ENCODE data around the gene DUS3L. TPM values are rescaled to one million over a fixed set of nuclear protein-coding genes. Genes with fewer than 3 reads are reported as not detected.

The DUS3L gene
- total RNA-seq, 1 donor from 2014 or later, result 39.0 TPM

DNA sequence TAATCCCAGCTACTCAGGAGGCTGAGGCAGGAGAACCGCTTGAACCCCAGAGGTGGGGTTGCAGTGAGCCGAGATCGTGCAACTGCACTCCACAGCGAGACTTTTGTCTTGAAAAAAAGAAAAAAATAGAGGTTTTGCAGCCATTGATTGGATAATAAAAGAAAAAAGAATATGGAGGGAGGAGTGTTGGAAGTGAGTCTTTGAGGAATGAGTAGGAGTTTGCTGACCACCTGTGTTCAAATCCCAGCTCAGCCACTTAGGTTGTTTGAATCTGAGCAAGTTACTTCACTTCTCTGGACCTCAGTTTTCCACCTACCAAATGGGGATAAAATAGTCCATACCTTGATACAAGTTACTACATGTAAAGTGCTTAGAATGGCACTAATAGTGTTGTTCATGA, 20.2 kb upstream of the DUS3L start:
- no peak for DNase-seq (ENCODE audit: extremely low spot score in 2 of 2)
- H3K36me3 ChIP-seq, result no peaks in the 10 kb centered on the region
- intact Hi-C loops (cut with DNase I), result no loop called here
- no peak overlapping the region for H3K4me3 ChIP-seq
- no peaks in the 10 kb centered on the region for H3K9me3 ChIP-seq
- H3K27me3 ChIP-seq, result no peaks in the 10 kb centered on the region
- no peak overlapping the region for H3K27ac ChIP-seq
- TF ChIP-seq, protein P1, sequence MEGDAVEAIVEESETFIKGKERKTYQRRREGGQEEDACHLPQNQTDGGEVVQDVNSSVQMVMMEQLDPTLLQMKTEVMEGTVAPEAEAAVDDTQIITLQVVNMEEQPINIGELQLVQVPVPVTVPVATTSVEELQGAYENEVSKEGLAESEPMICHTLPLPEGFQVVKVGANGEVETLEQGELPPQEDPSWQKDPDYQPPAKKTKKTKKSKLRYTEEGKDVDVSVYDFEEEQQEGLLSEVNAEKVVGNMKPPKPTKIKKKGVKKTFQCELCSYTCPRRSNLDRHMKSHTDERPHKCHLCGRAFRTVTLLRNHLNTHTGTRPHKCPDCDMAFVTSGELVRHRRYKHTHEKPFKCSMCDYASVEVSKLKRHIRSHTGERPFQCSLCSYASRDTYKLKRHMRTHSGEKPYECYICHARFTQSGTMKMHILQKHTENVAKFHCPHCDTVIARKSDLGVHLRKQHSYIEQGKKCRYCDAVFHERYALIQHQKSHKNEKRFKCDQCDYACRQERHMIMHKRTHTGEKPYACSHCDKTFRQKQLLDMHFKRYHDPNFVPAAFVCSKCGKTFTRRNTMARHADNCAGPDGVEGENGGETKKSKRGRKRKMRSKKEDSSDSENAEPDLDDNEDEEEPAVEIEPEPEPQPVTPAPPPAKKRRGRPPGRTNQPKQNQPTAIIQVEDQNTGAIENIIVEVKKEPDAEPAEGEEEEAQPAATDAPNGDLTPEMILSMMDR (IDR thresholded peaks at IDR 0.05), result no peak
- TF ChIP-seq POLR2AphosphoS5 (IDR thresholded peaks at IDR 0.05; ENCODE audit: insufficient read depth in 1 of 2, low read depth in 1 of 2) (no peak), POLR2A (IDR thresholded peaks at IDR 0.05) (no peak)
- no peaks in the 10 kb centered on the region for H3K4me1 ChIP-seq

DNA sequence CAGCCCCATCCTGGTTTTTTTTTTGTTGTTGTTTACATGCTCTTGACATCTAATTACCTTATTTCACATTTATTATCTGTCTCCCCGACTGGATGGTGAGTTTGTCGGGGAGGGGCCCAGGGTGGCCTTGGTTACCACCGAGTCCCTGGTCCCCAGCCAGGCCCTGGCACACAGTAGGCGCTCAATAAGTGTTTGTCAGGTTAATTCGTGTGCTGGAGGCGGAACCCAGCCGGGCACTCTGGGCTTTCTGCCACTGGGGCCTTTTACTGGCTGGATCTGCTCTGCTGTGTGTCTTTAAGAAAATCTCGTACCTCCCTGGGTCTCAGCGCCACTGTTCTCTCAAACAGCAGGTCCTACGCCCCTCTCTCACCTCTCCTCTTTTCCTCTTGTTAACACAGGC, 18.5 kb upstream of the DUS3L start:
- Histone ChIP-seq H3K9me3 (no peaks in the 10 kb centered on the region), H3K27ac (no peak overlapping the region), H3K27me3 (peaks cover 4% of the 10 kb centered on the region), H3K4me3 (no peak overlapping the region), H3K36me3 (no peaks in the 10 kb centered on the region), H3K4me1 (peaks cover 3% of the 10 kb centered on the region)
- intact Hi-C loops (cut with DNase I), result loop anchor here (5.0 kb wide), 1 partner anchor 83 kb away; no protein-coding TSS in a partner anchor
- DNase-seq (ENCODE audit: extremely low spot score in 2 of 2), result no peak
- TF ChIP-seq POLR2A (IDR thresholded peaks at IDR 0.05) (no peak), POLR2AphosphoS5 (IDR thresholded peaks at IDR 0.05; ENCODE audit: insufficient read depth in 1 of 2, low read depth in 1 of 2) (no peak)
- TF ChIP-seq, protein P1 (IDR thresholded peaks at IDR 0.05), result no peak

DNA sequence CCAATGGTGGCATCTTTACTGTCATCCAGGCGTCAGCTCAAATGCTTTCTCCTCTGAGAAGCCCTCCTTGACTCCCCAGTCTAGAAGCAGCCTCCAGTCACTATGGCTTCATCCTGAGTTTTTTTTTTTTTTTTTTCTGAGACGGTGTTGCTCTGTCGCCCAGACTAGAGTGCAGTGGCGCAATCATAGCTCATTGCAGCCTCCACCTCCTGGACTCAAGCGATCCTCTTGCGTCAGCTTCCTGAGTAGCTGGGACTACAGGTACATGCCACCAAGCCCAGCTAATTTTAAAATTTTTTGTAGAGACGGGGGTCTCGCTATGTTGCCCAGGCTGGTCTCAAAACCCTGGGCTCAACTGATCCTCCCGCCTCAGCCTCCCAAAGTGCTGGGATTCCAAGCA, 18.1 kb upstream of the DUS3L start:
- TF ChIP-seq, protein P1 (IDR thresholded peaks at IDR 0.05), result no peak
- TF ChIP-seq POLR2AphosphoS5 (IDR thresholded peaks at IDR 0.05; ENCODE audit: insufficient read depth in 1 of 2, low read depth in 1 of 2) (no peak), POLR2A (IDR thresholded peaks at IDR 0.05) (no peak)
- H3K9me3 ChIP-seq, result no peaks in the 10 kb centered on the region
- peaks cover 7% of the 10 kb centered on the region for H3K4me1 ChIP-seq
- no peaks in the 10 kb centered on the region for H3K36me3 ChIP-seq
- DNase-seq (ENCODE audit: extremely low spot score in 2 of 2), result no peak
- no peak overlapping the region for H3K4me3 ChIP-seq
- peaks cover 8% of the 10 kb centered on the region for H3K27me3 ChIP-seq
- no peak overlapping the region for H3K27ac ChIP-seq
- intact Hi-C loops (cut with DNase I), result loop anchor here (5.0 kb wide), 1 partner anchor 83 kb away; no protein-coding TSS in a partner anchor

DNA sequence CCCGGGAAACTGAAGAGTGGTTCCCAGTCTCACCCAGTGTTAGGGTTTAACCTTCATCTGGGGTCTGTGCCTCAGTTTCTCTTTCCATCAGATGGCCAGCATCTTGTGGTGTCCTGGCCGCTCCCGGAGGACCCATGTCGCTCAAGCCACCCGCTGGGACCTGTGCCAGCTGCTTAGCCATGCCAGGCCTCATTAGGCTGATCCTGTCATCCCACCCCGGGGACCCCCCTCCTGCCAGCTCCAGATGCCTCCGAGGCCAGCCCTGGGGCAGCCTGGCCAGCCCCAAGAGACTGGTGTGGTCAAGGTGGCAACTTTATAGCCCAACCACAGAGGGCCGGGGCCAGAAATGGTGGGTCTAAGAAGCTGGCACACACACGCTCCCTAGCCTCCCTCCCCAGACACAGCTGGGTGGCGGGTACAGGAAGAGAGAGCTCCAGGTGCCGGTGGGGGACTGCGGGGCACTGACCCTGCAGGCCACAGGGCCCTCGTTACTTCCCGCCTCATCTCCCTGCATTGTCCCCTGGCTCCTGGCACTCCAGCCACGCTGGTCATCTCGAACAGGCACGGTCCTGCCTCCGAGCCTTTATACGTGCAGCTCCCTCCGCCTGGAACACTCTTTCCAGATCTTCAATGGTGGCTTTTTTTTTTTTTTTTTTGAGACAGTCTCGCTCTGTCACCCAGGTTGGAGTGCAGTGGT, 17.3 kb upstream of the DUS3L start:
- TF ChIP-seq POLR2AphosphoS5 (IDR thresholded peaks at IDR 0.05; ENCODE audit: insufficient read depth in 1 of 2, low read depth in 1 of 2) (no peak), POLR2A (IDR thresholded peaks at IDR 0.05) (no peak)
- TF ChIP-seq, protein P1 (IDR thresholded peaks at IDR 0.05), result no peak
- DNase-seq (ENCODE audit: extremely low spot score in 2 of 2), result no peak
- H3K36me3 ChIP-seq, result no peaks in the 10 kb centered on the region
- no peak overlapping the region for H3K4me3 ChIP-seq
- peaks cover 14% of the 10 kb centered on the region for H3K4me1 ChIP-seq
- intact Hi-C loops (cut with DNase I), result loop anchor here (5.0 kb wide), 1 partner anchor 84 kb away; no protein-coding TSS in a partner anchor
- H3K9me3 ChIP-seq, result no peaks in the 10 kb centered on the region
- no peak overlapping the region for H3K27ac ChIP-seq
- peaks cover 8% of the 10 kb centered on the region for H3K27me3 ChIP-seq

DNA sequence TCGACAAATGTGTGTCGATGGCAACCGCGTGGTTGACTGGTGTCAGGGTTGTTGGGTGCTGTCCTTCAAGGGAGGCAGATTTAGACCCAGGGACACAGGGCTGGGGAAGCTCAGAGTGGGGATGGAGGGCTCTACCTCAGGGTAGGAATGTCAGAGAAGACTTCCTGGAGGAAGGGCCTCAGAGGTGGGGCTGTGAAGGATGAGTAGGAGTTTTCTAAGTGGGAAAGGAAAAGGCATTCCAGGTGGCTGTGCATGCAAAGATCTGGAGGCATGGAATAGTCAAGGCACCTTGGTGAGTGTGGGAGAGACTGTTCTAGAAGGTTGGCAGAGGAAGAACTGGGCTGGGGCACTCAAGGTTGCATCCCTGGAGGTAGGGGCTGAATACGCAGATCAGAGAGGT, 15.9 kb upstream of the DUS3L start:
- intact Hi-C loops (cut with DNase I), result loop anchor here (5.0 kb wide), 1 partner anchor 85 kb away; no protein-coding TSS in a partner anchor
- DNase-seq (ENCODE audit: extremely low spot score in 2 of 2), result no peak
- H3K4me3 ChIP-seq, result no peak overlapping the region
- TF ChIP-seq POLR2A (IDR thresholded peaks at IDR 0.05) (no peak), POLR2AphosphoS5 (IDR thresholded peaks at IDR 0.05; ENCODE audit: insufficient read depth in 1 of 2, low read depth in 1 of 2) (no peak)
- TF ChIP-seq, protein P1 (IDR thresholded peaks at IDR 0.05), result no peak
- H3K27me3 ChIP-seq, result peaks cover 8% of the 10 kb centered on the region
- no peaks in the 10 kb centered on the region for H3K36me3 ChIP-seq
- no peaks in the 10 kb centered on the region for H3K9me3 ChIP-seq
- H3K27ac ChIP-seq, result no peak overlapping the region
- peaks cover 23% of the 10 kb centered on the region for H3K4me1 ChIP-seq
